GM23338 (cell line): Measurements from ENCODE around the gene COA7. TPM values are rescaled to one million over a fixed set of nuclear protein-coding genes. Genes with fewer than 3 reads are reported as not detected.

Experiments
- ATAC-seq: fragments of 200-7000 bp; cut with Tn5 transposase; 3 replicates; pipeline ENCODE4 v1.9.1; 2020
- DNase-seq: peaks from one replicate; pipeline ENCODE4 v3.0.0-alpha.2; 2015; ENCODE audit warnings: low spot score
- H2AFZ ChIP-seq: fragments of 200-600 bp; sonication (generic); 2 replicates; pipeline ENCODE4 v1.8.0; 2016; ENCODE audit warnings: antibody characterized with exemption, mild to moderate bottlenecking, moderate library complexity
- H3F3A ChIP-seq: fragments of 200-600 bp; sonication (generic); replicated peaks from 2 replicates; pipeline ENCODE4 v1.8.0; 2017; ENCODE audit warnings: antibody characterized with exemption, mixed run types, low read depth
- H3K27ac ChIP-seq: fragments of 200-600 bp; sonication (generic); 2 replicates; pipeline ENCODE4 v1.6.1; 2016; ENCODE audit warnings: low read depth
- H3K27me3 ChIP-seq: fragments of 200-600 bp; sonication (generic); 2 replicates; pipeline ENCODE4 v1.8.0; 2016; ENCODE audit warnings: mild to moderate bottlenecking, mixed run types, moderate library complexity; ENCODE audit not compliant: insufficient read depth
- H3K36me3 ChIP-seq: fragments of 200-600 bp; sonication (generic); 2 replicates; pipeline ENCODE4 v1.8.0; 2016; ENCODE audit warnings: mild to moderate bottlenecking; ENCODE audit not compliant: insufficient read depth
- H3K4me1 ChIP-seq: fragments of 200-600 bp; sonication (generic); 2 replicates; pipeline ENCODE4 v1.8.0; 2016; ENCODE audit warnings: mild to moderate bottlenecking, moderate library complexity; ENCODE audit not compliant: insufficient read depth
- H3K4me2 ChIP-seq: fragments of 200-600 bp; sonication (generic); 2 replicates; pipeline ENCODE4 v1.7.1; 2017; ENCODE audit warnings: mixed run types
- H3K4me3 ChIP-seq: fragments of 200-600 bp; sonication (generic); 2 replicates; pipeline ENCODE4 v1.6.1; 2016; ENCODE audit warnings: mixed run types
- H3K79me2 ChIP-seq: fragments of 200-600 bp; sonication (generic); replicated peaks from 2 replicates; pipeline ENCODE4 v1.8.0; 2017; ENCODE audit warnings: mild to moderate bottlenecking; ENCODE audit not compliant: insufficient read depth
- H3K9me2 ChIP-seq: fragments of 200-600 bp; sonication (generic); 2 replicates; pipeline ENCODE4 v1.8.0; 2017; ENCODE audit not compliant: insufficient read depth
- H4K20me1 ChIP-seq: fragments of 200-600 bp; sonication (generic); replicated peaks from 2 replicates; pipeline ENCODE4 v1.8.0; 2017; ENCODE audit warnings: mild to moderate bottlenecking; ENCODE audit not compliant: insufficient read depth
- H3K27ac Mint-ChIP-seq: 2 replicates; pipeline ENCODE4 v1.8.0; 2020; ENCODE audit warnings: inconsistent platforms, mild to moderate bottlenecking, moderate library complexity, mixed read lengths
- H3K27me3 Mint-ChIP-seq: 3 replicates; pipeline ENCODE4 v1.8.0; 2022; ENCODE audit warnings: low read depth, mild to moderate bottlenecking, moderate library complexity, mixed read lengths, inconsistent platforms; ENCODE audit not compliant: insufficient read depth, poor library complexity
- H3K36me3 Mint-ChIP-seq: 3 replicates; pipeline ENCODE4 v1.8.0; 2021; ENCODE audit warnings: low read depth, mild to moderate bottlenecking, inconsistent platforms, moderate library complexity, mixed read lengths
- H3K4me1 Mint-ChIP-seq: 3 replicates; pipeline ENCODE4 v1.8.0; 2020; ENCODE audit warnings: mild to moderate bottlenecking, inconsistent platforms, mixed read lengths
- H3K4me3 Mint-ChIP-seq: 3 replicates; pipeline ENCODE4 v1.8.0; 2021; ENCODE audit warnings: moderate library complexity, mild to moderate bottlenecking, inconsistent platforms, mixed read lengths
- H3K9me3 Mint-ChIP-seq: 3 replicates; pipeline ENCODE4 v1.8.0; 2020; ENCODE audit warnings: moderate library complexity, mild to moderate bottlenecking, inconsistent platforms, mixed read lengths
- CREB1 ChIP-seq: fragments of 250-450 bp; sonication (Bioruptor Pico); IDR thresholded peaks from 2 replicates; pipeline ENCODE4 v1.5.0; 2020; ENCODE audit warnings: low read depth, mild to moderate bottlenecking, moderate library complexity
- EZH2 ChIP-seq: fragments of 200-600 bp; sonication (generic); IDR thresholded peaks from one replicate; pipeline ENCODE4 v1.8.0; 2017; ENCODE audit warnings: antibody characterized with exemption, mild to moderate bottlenecking, low read depth; ENCODE audit not compliant: unreplicated experiment
- EZH2phosphoT487 ChIP-seq: fragments of 200-600 bp; sonication (generic); IDR thresholded peaks from one replicate; pipeline ENCODE4 v1.8.1; 2018; ENCODE audit warnings: antibody characterized with exemption; ENCODE audit not compliant: unreplicated experiment
- JUNB ChIP-seq: IDR thresholded peaks from one replicate; pipeline ENCODE4 v1.6.1; 2016; ENCODE audit warnings: antibody characterized with exemption; ENCODE audit not compliant: unreplicated experiment
- NANOG ChIP-seq: IDR thresholded peaks from 2 replicates; pipeline ENCODE4 v1.6.1; 2016; ENCODE audit warnings: antibody characterized with exemption, borderline replicate concordance
- POLR2AphosphoS5 ChIP-seq: IDR thresholded peaks from 2 replicates; pipeline ENCODE4 v1.6.1; 2016; ENCODE audit warnings: antibody characterized with exemption, low read depth
- REST ChIP-seq: IDR thresholded peaks from one replicate; pipeline ENCODE4 v1.6.1; 2018; ENCODE audit warnings: antibody characterized with exemption; ENCODE audit not compliant: unreplicated experiment
- STAT1 ChIP-seq: IDR thresholded peaks from one replicate; pipeline ENCODE4 v1.6.1; 2016; ENCODE audit warnings: antibody characterized with exemption; ENCODE audit not compliant: unreplicated experiment
- ZNF114 ChIP-seq: fragments of 250-450 bp; sonication (Bioruptor Pico); IDR thresholded peaks from 2 replicates; pipeline ENCODE4 v1.5.0; 2020; ENCODE audit warnings: mild to moderate bottlenecking, moderate library complexity
- ZNF331 ChIP-seq: fragments of 250-450 bp; sonication (Bioruptor Pico); IDR thresholded peaks from 2 replicates; pipeline ENCODE4 v1.5.0; 2020; ENCODE audit warnings: low read depth, mild to moderate bottlenecking, moderate library complexity
- ZNF462 ChIP-seq: fragments of 250-450 bp; sonication (Bioruptor Pico); IDR thresholded peaks from 2 replicates; pipeline ENCODE4 v1.5.0; 2020; ENCODE audit warnings: mild to moderate bottlenecking, moderate library complexity
- polyA plus RNA-seq: library from polyadenylated mRNA; unstranded; fragments of >200 nt; fragmentation: Nextera tagmentation; extraction: Ambion mirVana; gene quantifications from 2 replicates; pipeline ENCODE4 v1.2.1, GENCODE V29; 2016
- total RNA-seq: library from RNA; depleted of rRNA; stranded (reverse); fragments of >200 nt; shearing (Covaris generic); gene quantifications from 2 replicates; pipeline ENCODE4 v1.2.3, GENCODE V29; 2014
- TF ChIP-seq, protein P1 (sequence below): IDR thresholded peaks from 2 replicates; pipeline ENCODE4 v1.6.1; 2016; ENCODE audit warnings: antibody characterized with exemption
- TF ChIP-seq, protein P2 (sequence below), 2 experiments: fragments of 200-600 bp in 1 of 2; sonication (generic) in 1 of 2; conservative IDR thresholded peaks; 2 replicates each; pipeline versions ENCODE4 v1.5.1 to v1.6.1; 2016 to 2017; ENCODE audit warnings: antibody characterized with exemption in 2 of 2, low read depth in 2 of 2, mild to moderate bottlenecking in 2 of 2, moderate library complexity in 1 of 2

COA7 gene
- total and polyA plus RNA-seq, 2 experiments from 2014 or later: 19.7 to 27.5 TPM

- H3K4me1 ChIP-seq: no peaks in the 10 kb centered on the region
- H3K4me2 ChIP-seq: no peak overlapping the region
- no peaks in the 10 kb centered on the region for H3K36me3 ChIP-seq
- H3K9me2 ChIP-seq: no peaks in the 10 kb centered on the region
- Mint-ChIP-seq H3K4me1 (peaks cover 13% of the 10 kb centered on the region), H3K36me3 (no peaks in the 10 kb centered on the region), H3K27me3 (peaks cover 10% of the 10 kb centered on the region), H3K9me3 (no peaks in the 10 kb centered on the region), H3K4me3 (no peak overlapping the region), H3K27ac (no peak overlapping the region)
- no peaks in the 10 kb centered on the region for H3K79me2 ChIP-seq
- H4K20me1 ChIP-seq: no peaks in the 10 kb centered on the region
- no peak overlapping the region for H2AFZ ChIP-seq
- TF ChIP-seq, protein P1, sequence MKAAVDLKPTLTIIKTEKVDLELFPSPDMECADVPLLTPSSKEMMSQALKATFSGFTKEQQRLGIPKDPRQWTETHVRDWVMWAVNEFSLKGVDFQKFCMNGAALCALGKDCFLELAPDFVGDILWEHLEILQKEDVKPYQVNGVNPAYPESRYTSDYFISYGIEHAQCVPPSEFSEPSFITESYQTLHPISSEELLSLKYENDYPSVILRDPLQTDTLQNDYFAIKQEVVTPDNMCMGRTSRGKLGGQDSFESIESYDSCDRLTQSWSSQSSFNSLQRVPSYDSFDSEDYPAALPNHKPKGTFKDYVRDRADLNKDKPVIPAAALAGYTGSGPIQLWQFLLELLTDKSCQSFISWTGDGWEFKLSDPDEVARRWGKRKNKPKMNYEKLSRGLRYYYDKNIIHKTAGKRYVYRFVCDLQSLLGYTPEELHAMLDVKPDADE: no peak
- TF ChIP-seq EZH2phosphoT487: no peak
- no peak for TF ChIP-seq ZNF462
- TF ChIP-seq, protein P2, sequence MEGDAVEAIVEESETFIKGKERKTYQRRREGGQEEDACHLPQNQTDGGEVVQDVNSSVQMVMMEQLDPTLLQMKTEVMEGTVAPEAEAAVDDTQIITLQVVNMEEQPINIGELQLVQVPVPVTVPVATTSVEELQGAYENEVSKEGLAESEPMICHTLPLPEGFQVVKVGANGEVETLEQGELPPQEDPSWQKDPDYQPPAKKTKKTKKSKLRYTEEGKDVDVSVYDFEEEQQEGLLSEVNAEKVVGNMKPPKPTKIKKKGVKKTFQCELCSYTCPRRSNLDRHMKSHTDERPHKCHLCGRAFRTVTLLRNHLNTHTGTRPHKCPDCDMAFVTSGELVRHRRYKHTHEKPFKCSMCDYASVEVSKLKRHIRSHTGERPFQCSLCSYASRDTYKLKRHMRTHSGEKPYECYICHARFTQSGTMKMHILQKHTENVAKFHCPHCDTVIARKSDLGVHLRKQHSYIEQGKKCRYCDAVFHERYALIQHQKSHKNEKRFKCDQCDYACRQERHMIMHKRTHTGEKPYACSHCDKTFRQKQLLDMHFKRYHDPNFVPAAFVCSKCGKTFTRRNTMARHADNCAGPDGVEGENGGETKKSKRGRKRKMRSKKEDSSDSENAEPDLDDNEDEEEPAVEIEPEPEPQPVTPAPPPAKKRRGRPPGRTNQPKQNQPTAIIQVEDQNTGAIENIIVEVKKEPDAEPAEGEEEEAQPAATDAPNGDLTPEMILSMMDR (conservative IDR thresholded peaks at IDR 0.05; ENCODE audit: low read depth in 2 of 2): no peak
- TF ChIP-seq CREB1 (CRISPR knock-in tag): no peak
- TF ChIP-seq ZNF114 (CRISPR knock-in tag): no peak
- TF ChIP-seq ZNF331 (CRISPR knock-in tag): no peak
- TF ChIP-seq REST: no peak
- TF ChIP-seq JUNB: no peak
- no peak for TF ChIP-seq POLR2AphosphoS5
- no peak for TF ChIP-seq NANOG
- TF ChIP-seq EZH2: no peak
- no peak for TF ChIP-seq STAT1
- ATAC-seq (no peak), DNase-seq (no peak)
- no peak overlapping the region for H3K27ac ChIP-seq
- H3K27me3 ChIP-seq: no peaks in the 10 kb centered on the region
- no peaks in the 10 kb centered on the region for H3F3A ChIP-seq
- no peak overlapping the region for H3K4me3 ChIP-seq
Measured at GRCh38 chr1:52669696-52670095, 28.5 kb downstream of the COA7 start.
